ENCODE data around the gene VSIG1.
A peak's percentile ranks its signal among the peaks of the same experiment; 100 is the strongest.

Gene VSIG1

DNA sequence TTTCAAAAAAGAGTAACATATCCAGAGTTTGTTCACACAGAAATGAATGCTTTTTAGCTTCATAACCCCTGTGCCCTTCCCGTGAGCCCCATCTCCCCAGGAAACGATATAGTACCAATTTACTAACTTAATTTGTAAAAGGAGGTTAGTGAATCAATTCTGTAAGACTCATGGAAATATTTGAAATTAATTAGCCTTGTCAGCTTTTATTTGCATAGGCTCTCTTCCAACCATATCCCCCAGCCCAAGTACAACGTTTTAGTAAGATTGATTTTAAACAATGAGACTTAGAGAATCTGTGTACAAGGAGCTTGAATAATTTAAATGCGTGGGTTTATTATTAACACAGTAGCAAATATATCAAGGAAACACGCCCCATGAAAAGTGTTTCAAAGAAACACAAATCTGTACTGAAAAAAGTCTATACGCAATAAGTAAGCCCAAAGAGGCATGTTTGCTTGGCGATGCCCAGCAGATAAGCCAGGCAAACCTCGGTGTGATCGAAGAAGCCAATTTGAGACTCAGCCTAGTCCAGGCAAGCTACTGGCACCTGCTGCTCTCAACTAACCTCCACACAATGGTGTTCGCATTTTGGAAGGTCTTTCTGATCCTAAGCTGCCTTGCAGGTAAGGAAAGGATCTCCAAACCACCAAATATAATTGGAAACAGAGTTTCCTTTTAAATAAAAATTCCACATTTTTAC lies at the start of gene VSIG1:
VSIG1 (plus strand) TSS at position 512 of the 703 bp plus-strand sequence; CDS start at position 578, 66 bp downstream.
- no peak for DNase-seq

DNA sequence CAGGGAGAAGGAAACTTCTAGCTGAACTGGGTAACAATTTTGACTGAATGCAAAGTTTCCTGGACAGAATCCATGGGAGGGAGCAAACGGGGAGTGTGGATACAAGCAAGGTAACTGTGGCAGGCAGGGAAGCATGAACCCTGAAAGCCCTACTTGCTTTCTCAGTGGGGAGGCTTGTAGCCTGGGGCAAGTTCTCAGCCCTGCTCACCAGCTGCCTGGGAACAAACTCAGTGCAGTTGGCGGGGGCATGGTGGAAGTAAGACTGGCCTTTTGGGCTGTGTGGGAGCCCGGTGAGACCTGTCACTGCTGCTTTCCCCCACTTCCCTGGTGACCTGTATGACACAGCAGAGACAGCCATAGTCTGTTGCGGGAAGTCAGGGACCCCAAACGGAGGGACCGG lies 48.7 kb upstream of the VSIG1 start:
- no peak for DNase-seq

DNA sequence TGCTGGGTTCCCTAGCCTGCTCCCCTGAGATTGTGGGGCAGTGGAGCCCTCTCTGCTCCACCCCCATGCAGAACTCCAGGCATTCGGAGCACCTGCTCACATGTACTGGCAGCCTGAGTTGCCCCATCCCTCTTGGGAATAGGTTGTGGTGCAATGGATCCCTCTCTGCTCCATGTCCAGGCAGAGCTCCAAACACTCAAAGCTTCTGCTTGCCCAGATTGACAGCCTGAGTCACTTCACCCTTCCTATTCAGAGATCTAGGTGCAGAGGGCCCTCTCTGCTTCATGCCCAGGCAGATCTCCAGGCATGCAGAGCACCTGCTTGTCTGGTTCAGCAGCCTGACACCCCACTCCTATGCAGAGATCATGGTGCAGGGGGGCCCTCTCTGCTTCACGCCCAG lies 44.1 kb upstream of the VSIG1 start:
- DNase-seq, result no peak

DNA sequence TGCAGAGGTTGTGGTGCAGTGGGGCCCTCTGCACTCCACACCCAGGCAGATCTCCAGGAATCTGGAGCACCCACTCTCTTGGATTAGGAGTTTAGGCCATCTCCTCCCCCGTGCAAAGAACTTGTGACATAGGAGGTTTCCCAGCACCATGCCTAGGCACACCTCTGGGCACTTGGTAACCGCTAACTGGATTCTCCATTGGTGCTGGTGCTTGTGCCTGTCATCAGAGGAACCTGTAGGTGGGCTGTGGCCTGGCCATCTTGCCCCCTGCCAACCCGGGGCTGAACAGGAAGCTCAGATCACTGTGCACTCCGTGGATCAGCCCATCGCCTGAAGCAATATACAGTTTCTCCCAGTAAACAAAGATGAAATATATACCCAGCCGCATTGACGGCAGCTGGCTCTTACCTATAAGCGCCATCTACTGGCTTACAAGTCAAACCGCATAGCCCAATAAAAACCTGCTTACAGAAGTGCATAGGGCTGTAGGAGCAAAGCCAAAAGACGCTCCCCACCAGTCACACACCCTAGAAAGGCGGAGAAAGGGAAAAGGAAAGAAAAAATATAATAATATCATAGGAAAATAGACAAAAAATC lies 43.5 kb upstream of the VSIG1 start:
- DNase-seq, result peak; percentile 0

DNA sequence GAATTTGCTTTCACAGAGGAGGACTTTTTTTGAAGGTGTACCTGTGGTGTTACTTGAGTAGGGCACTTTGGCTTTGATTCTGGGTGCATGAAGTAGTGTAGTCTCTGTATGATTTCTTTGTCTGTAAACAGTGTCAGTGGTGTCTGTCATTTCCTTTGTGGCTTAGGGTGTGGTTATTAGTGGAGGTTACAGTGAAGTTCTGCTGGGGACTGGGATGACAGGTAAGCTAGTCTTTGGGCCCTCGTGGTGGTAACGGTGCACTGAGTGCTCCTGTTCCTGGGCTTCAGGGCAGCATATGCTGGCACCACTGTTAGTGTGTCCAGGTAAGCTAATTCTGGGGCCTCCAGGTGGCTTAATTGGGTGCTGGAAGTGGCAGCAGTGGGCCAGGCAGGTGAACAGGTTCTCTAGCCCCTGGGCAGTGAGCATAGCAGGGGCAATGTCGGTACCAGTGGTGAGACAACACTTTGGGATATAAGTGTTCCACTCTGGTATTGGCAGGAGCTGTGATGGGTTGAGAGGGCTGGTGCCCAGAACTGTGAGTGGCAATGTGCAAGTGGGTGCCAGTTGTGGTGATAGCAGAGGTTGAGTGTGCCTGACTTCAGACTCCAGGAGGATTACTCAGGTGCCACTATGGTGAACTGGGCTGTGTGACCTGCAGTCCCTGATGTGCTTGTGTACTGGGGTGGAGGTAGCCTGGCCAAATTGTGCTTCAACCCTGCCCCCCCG lies 26.0 kb upstream of the VSIG1 start:
- DNase-seq, result no peak

DNA sequence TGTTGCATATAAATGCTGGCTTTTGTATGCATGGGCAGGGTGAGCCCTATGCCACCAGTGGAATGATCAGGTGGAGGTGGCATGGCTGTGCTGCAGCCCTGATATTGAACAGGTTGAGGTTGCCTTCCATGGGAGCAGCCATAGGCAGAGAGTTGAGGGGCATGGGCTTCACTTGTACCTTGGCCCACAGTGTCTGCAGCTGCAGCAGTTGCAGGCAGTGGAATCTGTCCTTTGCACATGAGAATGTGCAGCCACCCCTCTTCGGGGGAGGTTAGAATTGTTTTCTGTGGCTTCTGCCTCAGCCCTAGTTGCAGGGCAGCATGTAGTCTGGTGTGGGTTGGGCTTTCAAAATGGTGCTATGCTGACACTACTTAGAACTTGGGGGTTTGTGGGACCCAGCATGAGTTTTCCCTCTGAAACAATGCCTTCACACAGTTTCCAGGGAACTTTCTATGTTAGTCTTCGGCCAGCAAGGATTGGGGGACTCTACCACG lies 25.4 kb upstream of the VSIG1 start:
- no peak for DNase-seq

DNA sequence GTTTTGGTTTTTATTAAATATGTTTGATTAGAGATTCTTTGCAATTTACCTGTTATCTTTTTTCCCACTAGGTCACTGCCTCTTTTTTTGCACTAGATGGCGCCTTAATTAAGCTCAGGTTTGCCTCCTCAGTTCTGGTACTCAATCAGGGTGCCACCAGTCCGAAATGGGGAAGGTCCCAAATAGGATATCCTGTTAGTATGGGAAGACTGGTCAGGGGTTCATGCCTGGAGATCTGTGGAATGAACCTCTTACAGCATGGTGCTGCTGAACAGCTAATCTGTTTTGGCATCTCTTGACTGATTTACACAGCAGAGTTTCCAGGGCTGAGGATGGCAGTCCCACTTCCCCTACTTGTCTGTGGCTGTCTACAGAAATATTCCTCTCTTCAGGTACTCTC lies 24.2 kb upstream of the VSIG1 start:
- no peak for DNase-seq

DNA sequence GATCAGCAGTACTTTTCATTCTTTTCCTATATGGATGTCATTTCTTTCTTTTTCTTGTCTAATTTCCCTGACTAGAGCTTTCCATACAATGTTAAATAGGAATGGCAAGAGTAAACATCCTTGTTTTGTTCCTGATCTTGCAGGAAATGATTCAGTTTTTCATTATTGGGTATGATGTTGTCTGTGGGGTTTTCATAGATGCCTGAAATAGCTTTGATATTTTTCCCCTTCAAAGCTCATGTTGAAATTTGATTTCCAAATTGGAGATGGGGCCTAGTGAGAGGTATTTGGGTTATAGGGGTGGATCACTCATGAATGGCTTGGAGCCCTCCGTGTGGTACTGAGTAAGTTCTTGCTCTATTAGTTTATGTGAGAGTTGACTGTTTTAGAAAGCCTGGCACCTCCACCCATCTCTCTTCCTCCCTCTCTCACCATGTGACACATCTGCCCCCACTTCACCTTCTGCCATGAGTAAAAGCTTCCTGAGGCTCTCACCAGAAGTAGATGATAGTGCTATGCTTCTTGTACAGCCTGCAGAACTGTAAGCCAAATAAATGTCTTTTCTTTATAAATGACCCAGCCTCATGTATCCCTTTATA lies 22.3 kb upstream of the VSIG1 start:
- no peak for DNase-seq

DNA sequence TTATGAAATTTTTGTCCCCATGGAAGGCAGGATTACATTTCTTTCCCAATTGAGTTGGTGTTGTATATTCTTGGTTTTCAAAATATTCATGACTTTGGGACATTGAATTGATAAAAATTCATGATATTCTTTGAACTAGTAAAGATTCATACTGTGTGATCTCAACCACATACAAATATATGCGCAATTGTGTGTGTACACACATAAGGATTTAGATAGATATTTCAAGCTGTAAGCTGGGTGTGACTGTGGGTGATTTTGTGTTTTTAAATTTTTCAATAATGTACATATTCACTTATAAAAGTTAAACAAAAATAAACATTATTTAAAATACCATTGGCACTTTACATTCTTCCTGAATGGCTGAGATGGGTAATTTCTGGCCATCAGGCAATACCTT lies 19.5 kb upstream of the VSIG1 start:
- no peak for DNase-seq

DNA sequence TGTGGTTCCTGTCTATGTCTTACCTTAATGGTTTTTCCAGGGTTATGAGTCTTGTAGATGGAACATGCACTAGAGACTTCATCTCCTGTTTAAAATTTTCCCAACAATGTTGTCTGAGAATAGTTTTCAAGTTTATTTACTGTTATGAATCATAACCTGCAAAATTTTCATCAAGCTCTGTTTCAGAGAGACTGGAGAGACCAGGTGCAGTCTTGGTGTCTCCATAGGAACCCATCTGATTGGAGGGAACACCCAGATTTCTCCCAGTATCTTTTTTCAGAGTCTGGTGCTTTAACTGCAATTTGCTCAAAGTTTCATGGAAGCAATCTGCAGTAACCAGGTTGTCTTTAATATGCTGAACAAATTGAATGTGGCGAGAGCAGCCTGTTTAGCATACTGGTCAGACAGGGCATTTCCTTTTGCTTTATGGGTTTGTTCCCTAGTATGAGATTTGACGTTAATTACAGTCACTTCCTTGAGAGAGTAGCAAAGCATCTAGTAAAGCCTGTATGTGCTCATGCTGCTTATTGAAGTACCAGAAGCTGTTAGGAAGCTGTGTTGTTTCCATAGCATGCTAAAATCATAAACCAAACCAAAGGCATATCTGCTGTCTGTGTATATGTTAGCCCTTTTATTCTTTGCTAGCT lies 18.8 kb upstream of the VSIG1 start:
- DNase-seq, result no peak

DNA sequence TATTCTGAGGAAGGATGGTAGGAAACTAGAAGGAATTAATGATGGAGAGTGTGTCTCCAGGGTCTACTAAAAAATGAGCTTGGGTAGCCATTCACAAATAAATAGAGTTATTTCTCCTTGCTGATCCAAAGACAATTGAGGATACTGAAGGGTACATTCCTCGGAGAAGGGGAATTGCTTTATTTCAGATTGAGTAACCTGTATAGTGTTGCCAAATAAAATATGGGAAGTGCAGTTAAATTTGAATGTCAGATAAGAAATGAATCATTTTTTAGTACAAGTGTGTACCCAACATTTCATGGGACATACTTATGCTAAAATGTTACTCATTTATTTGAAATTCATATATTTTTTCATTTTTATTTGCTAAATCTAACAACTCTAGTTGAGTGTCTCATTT lies 16.0 kb upstream of the VSIG1 start:
- no peak for DNase-seq

DNA sequence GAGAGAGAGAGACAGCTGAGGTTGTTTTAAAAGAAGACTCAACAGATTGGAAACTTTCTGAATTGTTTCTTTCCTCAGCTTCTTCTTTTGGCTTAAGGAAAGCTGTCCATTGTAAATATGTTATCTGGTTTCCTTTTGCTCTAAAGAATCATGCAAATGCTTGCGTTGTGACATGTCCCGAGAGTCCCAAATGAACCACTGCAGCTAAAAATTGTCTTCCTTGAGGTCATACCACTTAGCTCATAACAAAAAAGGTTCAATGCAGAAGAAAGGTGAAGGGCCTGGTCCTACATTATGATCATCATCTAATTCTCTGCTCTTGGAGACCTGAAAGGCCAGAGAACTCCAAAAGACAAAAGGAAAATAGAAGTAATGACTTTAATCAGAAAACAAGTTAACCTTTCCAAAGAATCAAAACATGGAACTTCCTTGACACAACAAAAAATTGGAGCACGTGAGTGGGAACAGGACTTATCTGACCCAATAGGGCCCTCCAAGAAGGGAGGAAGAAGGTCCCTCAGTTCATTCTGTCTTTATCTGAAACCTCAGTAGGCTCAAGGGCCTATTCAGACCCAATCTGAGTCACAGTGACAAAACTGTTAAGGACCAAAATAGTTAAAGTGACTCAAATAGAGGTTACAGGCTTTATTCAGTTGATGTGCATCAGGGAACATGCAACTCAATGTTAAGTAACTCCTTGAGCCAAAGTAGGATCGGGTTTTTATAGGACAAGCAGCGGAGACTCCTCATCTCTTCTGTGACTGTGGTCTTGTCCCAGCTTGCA lies 14.7 kb upstream of the VSIG1 start:
- DNase-seq, result no peak

DNA sequence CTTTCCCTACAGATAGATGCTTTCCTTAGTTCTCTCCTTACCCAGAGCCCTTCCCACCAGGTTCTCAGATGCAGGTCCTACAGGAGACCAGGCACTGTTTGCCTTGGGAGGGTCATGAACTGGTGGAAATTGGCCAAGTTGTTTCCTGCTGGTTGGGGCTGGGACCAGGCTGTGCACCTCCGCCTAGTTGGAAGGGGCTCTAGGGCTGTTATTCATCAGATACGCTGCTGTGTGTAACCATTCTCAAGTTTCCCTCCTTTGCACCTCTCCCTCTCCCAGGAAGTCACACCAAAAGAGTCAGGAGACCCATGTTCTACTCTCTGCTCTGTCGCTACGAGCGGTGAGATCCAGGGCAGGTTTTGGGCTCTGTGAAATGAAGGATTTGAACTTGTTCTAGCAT lies 11.9 kb upstream of the VSIG1 start:
- DNase-seq, result no peak

DNA sequence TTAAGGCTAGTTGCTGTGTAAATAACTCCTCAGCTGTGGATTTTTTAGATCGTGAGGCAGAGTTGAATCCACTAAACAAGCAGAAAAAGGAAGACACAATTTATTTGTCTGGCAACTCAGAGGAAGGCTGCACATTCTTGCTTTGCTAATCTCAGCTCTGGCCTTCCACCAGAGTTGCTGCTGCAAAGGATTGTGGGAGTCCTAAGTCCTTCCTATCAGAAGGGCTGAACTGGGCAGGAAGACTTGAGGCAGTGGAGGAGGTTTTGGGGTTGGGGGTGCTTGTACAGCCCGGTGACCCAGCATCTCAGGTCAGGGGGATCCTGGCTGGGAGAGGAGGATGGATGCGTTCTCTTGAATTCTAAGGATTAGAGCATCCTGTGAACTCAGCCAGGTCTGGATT lies 11.0 kb upstream of the VSIG1 start:
- DNase-seq, result no peak

DNA sequence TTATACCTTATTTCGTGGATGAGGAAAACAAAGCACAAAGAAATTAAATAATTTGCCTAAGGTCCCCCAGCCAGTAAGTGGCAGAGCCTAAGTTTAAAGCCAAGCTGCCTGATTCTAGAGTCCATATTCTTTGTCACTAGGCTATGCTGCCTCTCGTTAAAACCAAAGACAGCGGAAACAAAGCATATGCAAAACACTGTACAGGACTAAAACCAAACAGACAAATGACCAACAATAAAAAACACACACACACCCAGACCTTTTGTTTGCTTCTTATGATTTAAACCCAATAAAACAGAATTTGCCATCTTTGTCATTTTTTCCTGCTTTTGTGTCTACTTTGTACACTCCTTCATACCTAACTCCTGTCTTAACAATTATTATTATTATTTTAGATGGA lies 10.1 kb upstream of the VSIG1 start:
- DNase-seq, result no peak

DNA sequence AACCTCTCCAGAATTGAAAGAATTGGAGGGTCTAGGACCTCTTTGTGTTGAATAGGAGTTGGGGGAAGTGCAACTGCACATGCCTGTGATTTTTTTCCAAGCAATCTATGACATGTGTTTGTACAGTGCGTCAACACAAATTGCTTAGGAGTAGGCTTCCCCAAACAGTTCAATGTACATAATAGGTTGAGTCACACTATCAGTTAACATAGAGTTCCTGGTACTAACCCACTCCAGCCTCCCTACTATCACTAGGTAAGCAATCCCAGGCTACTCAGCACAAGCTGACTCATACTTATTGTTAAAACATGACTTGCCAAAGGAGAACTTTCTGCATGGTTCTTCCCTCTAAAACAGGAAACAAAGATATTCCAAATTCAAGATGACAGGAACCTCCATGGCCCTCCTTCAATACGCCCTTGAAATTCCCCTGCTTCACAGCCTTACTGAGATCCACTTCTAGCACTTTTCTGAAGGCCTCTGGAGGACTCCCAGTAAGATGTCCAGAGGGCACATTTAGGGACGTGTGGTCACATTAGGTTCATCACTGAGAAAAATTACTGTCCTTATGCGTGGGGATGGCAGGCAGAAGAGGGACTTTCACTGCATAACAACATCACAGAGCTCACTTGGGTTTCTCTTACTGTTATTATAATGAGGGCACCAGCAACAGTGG lies 8.4 kb upstream of the VSIG1 start:
- DNase-seq, result no peak

DNA sequence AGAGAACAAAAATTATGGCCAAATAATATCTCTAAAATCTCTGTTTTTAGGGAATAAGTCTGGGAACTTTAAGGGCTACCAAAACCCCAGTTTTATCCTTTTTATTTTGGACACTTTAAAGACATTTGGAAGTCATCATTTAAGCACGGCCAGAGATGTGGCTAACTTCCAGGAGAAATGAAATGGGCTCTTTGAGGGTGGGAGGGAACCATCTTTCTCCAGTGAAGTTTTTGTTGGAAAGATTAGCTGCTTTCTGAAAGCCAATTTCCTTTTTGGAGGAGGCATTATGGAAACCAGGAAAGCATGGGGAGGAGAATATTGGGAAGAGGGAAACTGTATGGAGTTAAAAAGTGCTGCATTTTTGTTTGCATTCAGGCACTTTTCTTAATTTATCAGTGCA lies 4.8 kb downstream of the VSIG1 start:
- DNase-seq, result no peak

DNA sequence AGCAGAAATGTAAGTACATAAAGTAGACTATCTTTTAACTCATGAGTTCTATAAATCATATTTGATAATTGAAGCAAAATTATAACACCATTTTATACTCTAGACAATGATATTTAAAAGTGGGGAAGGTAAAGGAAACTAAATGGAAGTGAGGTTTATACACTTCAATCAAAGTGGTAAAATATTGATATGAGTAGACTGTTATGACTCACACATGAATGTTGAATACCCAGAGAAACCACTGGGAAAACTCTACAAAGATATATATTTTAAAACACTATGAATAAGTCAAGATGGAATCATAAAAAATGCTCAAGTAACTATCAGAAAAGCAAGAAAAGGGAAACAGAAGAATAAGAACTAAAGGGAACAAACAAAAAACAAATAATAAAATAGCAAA lies 8.4 kb downstream of the VSIG1 start:
- DNase-seq, result no peak

DNA sequence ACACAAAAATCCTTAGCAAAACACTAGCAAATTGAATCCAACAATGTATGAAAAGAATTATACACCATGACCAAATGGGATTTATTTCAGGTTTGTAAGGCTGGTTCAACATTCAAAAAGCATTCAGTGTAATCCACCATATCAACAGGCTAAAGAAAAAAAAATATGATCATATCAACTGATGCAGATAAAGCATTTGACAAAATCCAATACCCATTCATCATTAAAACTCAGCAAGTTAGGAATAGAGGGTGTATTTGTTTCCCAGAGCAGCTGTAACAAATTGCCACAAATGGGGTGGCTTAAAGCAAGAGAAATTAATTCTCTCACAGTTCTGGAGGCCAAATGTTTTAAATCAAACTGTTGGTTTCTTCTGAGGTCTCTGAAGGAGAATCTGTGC lies 10.7 kb downstream of the VSIG1 start:
- DNase-seq, result no peak

DNA sequence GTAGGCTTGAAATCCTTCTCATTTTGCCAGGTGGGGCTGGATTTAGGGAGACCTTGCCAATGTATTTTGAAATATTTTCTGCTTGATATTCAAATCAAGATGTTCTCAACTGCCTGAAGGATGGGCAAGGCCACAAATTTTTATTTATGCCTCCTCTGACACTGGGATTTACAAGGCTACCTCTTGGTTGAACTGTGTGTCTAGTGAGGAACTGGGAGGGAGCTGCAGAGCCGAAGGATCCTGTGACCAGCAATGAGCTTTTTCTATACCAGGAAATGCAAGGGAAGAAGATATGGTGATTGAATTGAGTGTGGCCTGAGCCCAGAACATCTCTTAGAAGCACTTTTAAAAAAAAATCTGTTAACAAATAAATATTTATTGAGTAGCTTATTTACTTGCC lies 14.9 kb downstream of the VSIG1 start:
- DNase-seq, result no peak

DNA sequence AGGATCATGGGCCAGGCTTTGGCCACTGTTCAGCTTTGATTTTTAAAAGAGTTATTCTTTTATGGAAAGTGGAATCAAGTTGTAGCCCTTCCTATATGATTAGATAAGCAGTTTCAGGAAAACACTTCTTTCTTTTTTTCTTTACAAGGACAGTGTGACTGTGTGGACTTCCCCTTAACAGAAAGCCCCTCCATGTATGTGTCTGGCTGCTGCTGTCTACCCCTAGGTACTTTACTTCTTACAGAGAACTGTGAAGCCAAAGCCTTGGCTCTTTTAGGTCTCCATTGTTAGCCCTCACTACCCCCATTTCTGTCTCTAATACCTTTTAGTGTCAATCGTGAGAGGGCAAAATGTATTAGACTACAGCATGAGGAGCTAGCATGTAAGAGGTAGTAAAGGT lies 19.1 kb downstream of the VSIG1 start:
- no peak for DNase-seq

DNA sequence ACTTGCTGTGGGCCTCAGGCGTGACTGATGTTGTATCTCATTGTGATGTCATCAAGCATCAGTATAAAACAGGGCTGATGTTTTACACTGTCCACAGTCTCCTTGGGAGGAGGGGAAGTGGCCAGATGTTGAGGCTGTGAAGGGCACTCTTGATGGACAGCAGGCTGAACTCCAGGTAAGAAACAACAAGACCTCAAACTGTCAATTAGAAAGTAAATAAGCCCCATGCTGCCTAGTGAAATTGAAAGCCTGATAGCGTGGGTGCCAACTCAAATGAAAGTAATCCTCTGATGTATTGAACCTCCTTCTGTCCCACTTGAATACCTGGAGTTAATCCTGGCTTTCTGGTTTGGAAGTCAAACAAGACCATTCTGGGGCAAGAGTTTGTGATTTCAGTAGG lies 19.7 kb downstream of the VSIG1 start:
- no peak for DNase-seq

Measured in NCI-H2227 treated with DMSO at 0.1 percent for 48 hours (cell line).